Omental fat pad (tissue), 4 donors: Measurements from ENCODE around the gene ADAM22. TPM values are rescaled to one million over a fixed set of nuclear protein-coding genes. Genes with fewer than 3 reads are reported as not detected.

ENCODE experiments used
- ATAC-seq: fragments of 150-250 bp; one replicate; pipeline ENCODE4 v1.9.1; 2016; ENCODE audit warnings: mild to moderate bottlenecking, moderate library complexity; ENCODE audit not compliant: low FRiP score
- DNase-seq: peaks from one replicate; pipeline ENCODE4 v3.0.0-alpha.2; 2019; ENCODE audit warnings: low spot score
- total RNA-seq, 4 donors: library from RNA; depleted of rRNA; stranded (reverse); fragments of >200 nt; gene quantifications; one replicate each; pipeline ENCODE4 v1.1.0, GENCODE V29; 2016
- TF ChIP-seq, protein P1 (sequence below), 3 donors: fragments of 450-650 bp; IDR thresholded peaks; one replicate each; pipeline ENCODE4 v1.5.1; 2016 to 2017; ENCODE audit warnings: antibody characterized with exemption in 3 of 3, mild to moderate bottlenecking in 3 of 3, moderate library complexity in 2 of 3

Gene ADAM22
- total RNA-seq, 4 donors from 2014 or later, result 0.82 to 7.3 (median 3.4) TPM

DNA sequence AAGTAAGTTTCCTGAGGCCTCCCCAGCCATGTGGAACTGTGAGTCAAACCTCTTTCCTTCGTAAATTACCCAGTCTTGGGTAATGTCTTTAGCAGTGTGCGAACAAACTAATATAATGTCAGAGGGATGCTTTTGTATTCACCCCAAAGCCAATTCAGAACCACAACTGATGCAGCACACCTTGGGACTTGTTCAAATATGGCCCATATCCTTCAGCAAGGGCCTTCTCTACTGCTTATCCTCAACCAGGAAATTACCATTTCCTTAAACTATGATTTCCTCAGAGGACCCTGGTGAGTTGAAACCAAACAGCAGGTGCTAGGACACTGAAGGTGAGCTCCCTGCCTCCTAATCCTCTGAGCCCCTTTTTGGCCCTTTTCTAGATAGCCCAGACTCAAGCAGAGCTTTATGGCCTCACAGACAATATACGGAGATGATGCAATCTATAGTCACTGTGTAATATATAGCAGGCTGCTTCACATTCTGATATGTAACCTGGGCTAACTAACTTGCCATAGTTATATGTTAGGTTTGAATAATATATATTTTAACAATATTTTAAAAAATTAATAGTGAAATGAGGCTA, 270.6 kb downstream of the ADAM22 start:
- DNase-seq (no peak), ATAC-seq (no peak)
- TF ChIP-seq, protein P1, sequence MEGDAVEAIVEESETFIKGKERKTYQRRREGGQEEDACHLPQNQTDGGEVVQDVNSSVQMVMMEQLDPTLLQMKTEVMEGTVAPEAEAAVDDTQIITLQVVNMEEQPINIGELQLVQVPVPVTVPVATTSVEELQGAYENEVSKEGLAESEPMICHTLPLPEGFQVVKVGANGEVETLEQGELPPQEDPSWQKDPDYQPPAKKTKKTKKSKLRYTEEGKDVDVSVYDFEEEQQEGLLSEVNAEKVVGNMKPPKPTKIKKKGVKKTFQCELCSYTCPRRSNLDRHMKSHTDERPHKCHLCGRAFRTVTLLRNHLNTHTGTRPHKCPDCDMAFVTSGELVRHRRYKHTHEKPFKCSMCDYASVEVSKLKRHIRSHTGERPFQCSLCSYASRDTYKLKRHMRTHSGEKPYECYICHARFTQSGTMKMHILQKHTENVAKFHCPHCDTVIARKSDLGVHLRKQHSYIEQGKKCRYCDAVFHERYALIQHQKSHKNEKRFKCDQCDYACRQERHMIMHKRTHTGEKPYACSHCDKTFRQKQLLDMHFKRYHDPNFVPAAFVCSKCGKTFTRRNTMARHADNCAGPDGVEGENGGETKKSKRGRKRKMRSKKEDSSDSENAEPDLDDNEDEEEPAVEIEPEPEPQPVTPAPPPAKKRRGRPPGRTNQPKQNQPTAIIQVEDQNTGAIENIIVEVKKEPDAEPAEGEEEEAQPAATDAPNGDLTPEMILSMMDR (IDR thresholded peaks at IDR 0.05), result no peak

DNA sequence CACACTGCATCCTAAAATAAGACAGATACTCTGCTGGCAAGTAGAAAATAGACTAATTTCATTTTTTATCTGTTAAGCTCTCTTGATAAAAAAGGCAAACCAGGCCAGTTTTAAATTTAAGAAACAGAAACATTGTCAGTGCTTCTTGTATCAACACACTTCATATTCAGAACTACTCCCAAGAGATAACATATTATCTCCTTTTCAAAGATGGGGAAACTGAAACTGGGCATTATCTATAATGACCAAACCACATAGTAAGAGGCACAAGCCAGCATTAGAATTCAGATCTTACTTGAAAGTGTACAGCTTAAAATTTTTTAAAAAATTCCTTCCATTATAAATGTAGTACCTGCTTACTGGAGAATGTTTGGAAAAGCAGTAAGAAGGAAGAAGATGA, 271.1 kb downstream of the ADAM22 start:
- no peak for DNase-seq
- TF ChIP-seq, protein P1 (IDR thresholded peaks at IDR 0.05), result no peak
- no peak for ATAC-seq

DNA sequence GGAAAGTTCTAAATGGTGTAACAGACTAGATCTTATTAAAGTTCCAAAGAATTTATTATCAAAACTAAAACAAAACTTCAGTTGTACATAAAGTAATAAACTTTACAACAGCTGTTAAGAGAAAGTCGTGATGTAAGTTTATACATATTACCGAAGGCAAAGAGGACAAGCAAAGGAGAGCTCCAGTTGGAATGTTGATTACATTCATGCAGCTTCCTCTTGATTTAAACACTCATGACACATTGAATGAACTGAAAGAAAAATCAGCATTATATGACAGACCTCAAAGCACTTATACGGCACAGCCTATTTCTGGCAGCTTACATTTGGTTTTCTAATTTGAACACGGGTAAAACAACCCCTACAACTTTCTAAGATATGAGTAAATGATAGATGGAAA, 272.2 kb downstream of the ADAM22 start:
- ATAC-seq, result no peak
- TF ChIP-seq, protein P1 (IDR thresholded peaks at IDR 0.05), result no peak

DNA sequence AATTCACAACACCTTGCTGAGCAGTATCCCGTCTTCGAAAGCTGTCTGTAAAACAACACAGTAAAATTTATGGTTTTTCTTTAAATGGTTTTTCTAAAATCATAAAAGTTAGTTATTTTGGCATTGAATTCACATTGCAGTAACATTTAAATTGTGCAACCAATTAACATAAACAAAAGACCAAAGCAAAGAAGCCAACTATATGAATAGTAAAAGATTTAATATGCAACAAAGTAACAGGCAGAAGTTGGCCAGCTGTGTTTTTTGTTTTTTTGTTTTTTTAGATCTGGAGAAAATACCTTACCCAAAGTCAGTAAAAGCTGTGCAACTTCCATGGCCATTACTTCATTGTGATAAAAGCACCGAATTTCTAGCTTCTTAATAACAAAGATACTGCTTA, 274.5 kb downstream of the ADAM22 start:
- ATAC-seq (no peak), DNase-seq (no peak)
- TF ChIP-seq, protein P1 (IDR thresholded peaks at IDR 0.05), result no peak

More for the DNA sequence above, 272.2 kb downstream of the ADAM22 start:
- DNase-seq, result no peak

DNA sequence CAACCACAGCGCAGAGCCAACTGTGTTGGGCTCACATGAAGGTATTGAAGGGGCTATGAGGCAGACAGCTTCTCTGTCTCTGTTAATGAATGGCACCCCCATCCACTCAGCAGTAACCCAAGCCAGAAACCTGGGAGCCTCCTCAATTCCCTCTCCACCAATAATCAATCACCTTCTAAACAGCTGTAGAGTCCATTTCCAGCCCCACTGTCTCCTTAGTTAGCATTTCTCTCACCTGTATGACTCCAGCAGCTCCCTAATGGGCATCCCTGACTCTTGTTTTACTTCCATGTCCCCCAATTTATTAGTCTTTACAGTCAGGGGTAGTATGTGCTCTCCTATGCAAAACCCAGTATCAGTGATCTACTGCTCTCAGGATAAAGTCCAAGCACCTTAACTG, 278.9 kb downstream of the ADAM22 start:
- TF ChIP-seq, protein P1 (IDR thresholded peaks at IDR 0.05), result no peak
- DNase-seq (no peak), ATAC-seq (no peak)

DNA sequence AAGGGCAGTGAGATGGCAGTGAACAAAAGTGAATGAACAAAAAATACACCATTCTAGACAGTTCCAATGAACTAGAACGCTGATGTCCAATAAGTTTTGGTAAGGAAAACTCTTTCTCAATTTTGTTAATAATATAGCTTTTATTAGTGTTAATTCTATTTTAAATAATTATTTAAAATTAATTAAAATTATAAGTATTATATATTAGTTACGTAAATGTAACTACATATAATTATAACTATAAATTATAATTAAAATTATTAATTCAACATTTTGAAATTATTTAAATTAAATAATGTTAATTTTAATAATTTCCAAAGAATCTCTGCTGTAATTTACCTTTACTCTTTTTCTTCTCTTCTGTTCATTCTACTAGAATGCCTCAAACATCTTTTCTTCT, 280.4 kb downstream of the ADAM22 start:
- ATAC-seq (no peak), DNase-seq (no peak)
- TF ChIP-seq, protein P1 (IDR thresholded peaks at IDR 0.05), result no peak

DNA sequence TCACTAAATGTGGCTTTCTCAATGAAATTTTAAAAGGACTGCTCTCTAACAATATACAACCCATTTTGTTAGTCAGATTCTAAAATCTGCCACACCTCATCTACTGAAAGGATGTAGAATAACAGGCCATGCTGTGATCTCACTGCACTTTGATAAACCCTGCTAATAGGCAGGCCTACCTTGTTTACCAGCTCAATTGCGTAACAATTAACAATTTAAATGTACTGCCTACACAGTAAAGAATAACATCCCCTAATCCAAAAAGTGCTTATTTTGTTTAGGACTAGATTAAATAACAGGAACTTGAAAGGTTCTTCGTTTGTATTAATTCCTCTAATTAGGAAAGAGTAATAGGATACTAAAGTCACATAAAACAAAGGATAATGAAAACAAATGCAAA, 281.2 kb downstream of the ADAM22 start:
- TF ChIP-seq, protein P1 (IDR thresholded peaks at IDR 0.05), result no peak
- ATAC-seq (no peak), DNase-seq (no peak)
